Right lobe of liver (tissue), 6 donors: Measurements from ENCODE around the gene MYL4. TPM values are rescaled to one million over a fixed set of nuclear protein-coding genes. Genes with fewer than 3 reads are reported as not detected.
A peak's percentile ranks its signal among the peaks of the same experiment; 100 is the strongest.

Experiments
- ATAC-seq, 4 donors: fragments of 200-7000 bp; cut with Tn5 transposase; one replicate each; pipeline ENCODE4 v1.9.1; 2020; ENCODE audit warnings: mild to moderate bottlenecking in 4 of 4, moderate library complexity in 4 of 4
- DNase-seq, 3 donors: peaks; one replicate each; pipeline ENCODE4 v3.0.0-alpha.2; 2020
- H3K27ac ChIP-seq, 3 donors: fragments of 200-600 bp; one replicate each; pipeline ENCODE4 v1.8.0; 2022
- H3K27me3 ChIP-seq, 2 donors: fragments of 200-600 bp; one replicate each; pipeline ENCODE4 v1.8.0; 2022
- H3K36me3 ChIP-seq, 4 donors: fragments of 200-600 bp; sonication (generic) in 1 of 4; one replicate each; pipeline versions ENCODE4 v1.5.1 to v1.8.0; 2017 to 2022; ENCODE audit warnings: control low read depth in 1 of 4
- H3K4me1 ChIP-seq, 4 donors: fragments of 200-600 bp; sonication (generic) in 1 of 4; one replicate each; pipeline versions ENCODE4 v1.5.1 to v1.8.0; 2017 to 2022; ENCODE audit warnings: control low read depth in 1 of 4
- H3K4me3 ChIP-seq, 3 donors: fragments of 200-600 bp; one replicate each; pipeline ENCODE4 v1.8.0; 2022
- H3K9me3 ChIP-seq, 4 donors: fragments of 200-600 bp; sonication (generic) in 1 of 4; one replicate each; pipeline versions ENCODE4 v1.5.1 to v1.8.0; 2017 to 2022; ENCODE audit warnings: control low read depth in 1 of 4
- POLR2A ChIP-seq: fragments of 450-650 bp; IDR thresholded peaks from one replicate; pipeline ENCODE4 v1.6.1; 2017; ENCODE audit warnings: antibody characterized with exemption, mild to moderate bottlenecking
- WGBS: methylation state at CpG from one replicate; pipeline ENCODE4 v1.1.6; 2018; ENCODE audit warnings: low coverage, low lambda C conversion rate; ENCODE audit not compliant: insufficient coverage; ENCODE audit errors: missing lambda C conversion rate; 5-methylcytosine and 5-hydroxymethylcytosine counted together
- intact Hi-C, 2 donors: fragments of 100-400 bp; cut with DNase I; formaldehyde crosslinking; loops; one replicate each; pipeline versions ENCODE4 v1.11.2 to v1.14.1; 2022
- total RNA-seq, 6 experiments: library from RNA; depleted of rRNA in 2 of 6; stranded (reverse); fragments of >200 nt in 2 of 6; fragmentation: NEBNext Ultra II Directional in 3 of 6; extraction: Animal tissue kit (Norgen Biotek cat#: 25700) in 3 of 6; gene quantifications; one replicate each; pipeline versions ENCODE4 v1.1.0 to v1.2.4, GENCODE V29; 2016 to 2023
- TF ChIP-seq, protein P1 (sequence below), 4 donors: fragments of 200-600 bp in 3 of 4; fragments of 450-650 bp in 1 of 4; IDR thresholded peaks; one replicate each; pipeline versions ENCODE4 v1.5.1 to v1.8.0; 2016 to 2022; ENCODE audit warnings: antibody characterized with exemption in 4 of 4, mild to moderate bottlenecking in 2 of 4
- donor health status: DM: no; HTN: yes; CAD: no.
- donor health status: DM: no; HTN: no; CAD: no.
- donor health status: DM: no; HTN: no; CAD: no.
- donor health status: DM: no; HTN: yes; CAD: no.
- donor health status: DM: no; HTN: yes; CAD: no.

MYL4 gene
- total RNA-seq, 6 experiments from 2014 or later, result 0.42 to 0.80 (median 0.58) TPM; not detected in 2

DNA sequence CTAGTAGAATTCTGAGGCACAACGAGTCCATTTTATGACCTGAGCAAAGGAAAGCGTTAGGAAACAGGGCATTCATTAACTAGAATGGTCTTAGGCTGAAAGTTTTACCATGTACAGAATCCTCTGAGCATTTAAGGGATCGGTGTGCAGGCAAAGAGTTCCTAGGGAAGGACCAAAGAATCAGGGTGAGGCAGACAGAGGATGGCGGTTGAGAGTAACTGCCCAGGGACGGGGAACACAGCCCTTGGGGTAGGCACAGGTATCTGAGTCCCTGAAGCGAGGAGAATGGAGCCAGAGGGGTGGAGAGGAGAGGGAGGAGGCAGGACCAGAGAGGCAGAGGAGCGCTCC, 30.4 kb downstream of the MYL4 start:
- TF ChIP-seq, protein P1, sequence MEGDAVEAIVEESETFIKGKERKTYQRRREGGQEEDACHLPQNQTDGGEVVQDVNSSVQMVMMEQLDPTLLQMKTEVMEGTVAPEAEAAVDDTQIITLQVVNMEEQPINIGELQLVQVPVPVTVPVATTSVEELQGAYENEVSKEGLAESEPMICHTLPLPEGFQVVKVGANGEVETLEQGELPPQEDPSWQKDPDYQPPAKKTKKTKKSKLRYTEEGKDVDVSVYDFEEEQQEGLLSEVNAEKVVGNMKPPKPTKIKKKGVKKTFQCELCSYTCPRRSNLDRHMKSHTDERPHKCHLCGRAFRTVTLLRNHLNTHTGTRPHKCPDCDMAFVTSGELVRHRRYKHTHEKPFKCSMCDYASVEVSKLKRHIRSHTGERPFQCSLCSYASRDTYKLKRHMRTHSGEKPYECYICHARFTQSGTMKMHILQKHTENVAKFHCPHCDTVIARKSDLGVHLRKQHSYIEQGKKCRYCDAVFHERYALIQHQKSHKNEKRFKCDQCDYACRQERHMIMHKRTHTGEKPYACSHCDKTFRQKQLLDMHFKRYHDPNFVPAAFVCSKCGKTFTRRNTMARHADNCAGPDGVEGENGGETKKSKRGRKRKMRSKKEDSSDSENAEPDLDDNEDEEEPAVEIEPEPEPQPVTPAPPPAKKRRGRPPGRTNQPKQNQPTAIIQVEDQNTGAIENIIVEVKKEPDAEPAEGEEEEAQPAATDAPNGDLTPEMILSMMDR (IDR thresholded peaks at IDR 0.05), result no peak
- no peak for TF ChIP-seq POLR2A
- Histone ChIP-seq H3K36me3 (no peaks in the 10 kb centered on the region), H3K4me1 (no peaks in the 10 kb centered on the region), H3K9me3 (no peaks in the 10 kb centered on the region), H3K4me3 (no peak overlapping the region), H3K27me3 (no peaks in the 10 kb centered on the region), H3K27ac (peak overlapping the region in 2 of 3 donors; percentile 18 to 51)
- intact Hi-C loops, result loop anchor here in 1 of 2 donors (10.0 kb wide), 1 partner anchor 75 kb away; no protein-coding TSS in a partner anchor
- DNase-seq (no peak), ATAC-seq (no peak)
- 68% methylated on average over 6 of the region's 7 CpGs for WGBS

DNA sequence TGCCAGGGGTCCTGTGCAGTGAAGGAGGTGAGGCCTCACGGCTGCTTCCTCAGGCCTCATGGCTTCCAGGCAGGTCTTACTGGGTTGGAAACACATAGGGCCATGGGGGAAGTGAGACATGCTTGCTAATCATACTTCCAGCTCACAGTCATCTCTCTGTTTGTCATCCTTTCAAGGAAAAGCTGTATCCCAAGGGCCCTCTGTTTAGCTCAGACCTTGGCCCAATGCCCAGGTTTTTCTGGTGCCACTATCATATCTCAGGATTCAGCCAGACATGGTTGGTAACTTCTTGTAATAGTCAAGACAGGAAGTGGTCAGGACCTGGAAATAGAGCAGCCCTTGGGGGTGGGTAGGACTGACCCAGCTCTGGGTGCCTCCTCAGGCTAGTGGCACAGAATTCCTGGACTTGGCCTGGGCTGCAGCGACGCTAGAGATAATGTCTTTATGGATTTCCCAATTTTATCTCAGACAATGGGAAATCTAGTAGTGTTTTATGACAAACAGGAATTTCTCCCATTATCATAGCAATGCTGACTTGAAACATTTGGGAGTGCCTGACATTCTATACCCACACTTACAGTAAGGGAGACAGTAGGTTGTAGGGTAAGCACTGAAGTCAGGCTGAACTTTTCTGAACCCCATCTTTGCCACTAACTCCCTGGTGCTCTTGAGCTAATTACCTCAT, 31.0 kb downstream of the MYL4 start:
- Histone ChIP-seq H3K4me1 (no peaks in the 10 kb centered on the region), H3K9me3 (no peaks in the 10 kb centered on the region), H3K36me3 (no peaks in the 10 kb centered on the region), H3K4me3 (no peak overlapping the region), H3K27me3 (no peaks in the 10 kb centered on the region), H3K27ac (peak overlapping the region in 2 of 3 donors; percentile 18 to 51)
- DNase-seq (peak in 2 of 3 donors; percentile 66 to 78), ATAC-seq (peak; percentile 75 to 87 (median 84))
- no CpG with 5 or more reads among the region's 3 CpGs for WGBS
- TF ChIP-seq POLR2A, result no peak
- TF ChIP-seq, protein P1 (IDR thresholded peaks at IDR 0.05), result no peak
- intact Hi-C loops, result loop anchor here (10.0 kb wide), 2 partner anchors 65 to 75 kb away; no protein-coding TSS in a partner anchor

DNA sequence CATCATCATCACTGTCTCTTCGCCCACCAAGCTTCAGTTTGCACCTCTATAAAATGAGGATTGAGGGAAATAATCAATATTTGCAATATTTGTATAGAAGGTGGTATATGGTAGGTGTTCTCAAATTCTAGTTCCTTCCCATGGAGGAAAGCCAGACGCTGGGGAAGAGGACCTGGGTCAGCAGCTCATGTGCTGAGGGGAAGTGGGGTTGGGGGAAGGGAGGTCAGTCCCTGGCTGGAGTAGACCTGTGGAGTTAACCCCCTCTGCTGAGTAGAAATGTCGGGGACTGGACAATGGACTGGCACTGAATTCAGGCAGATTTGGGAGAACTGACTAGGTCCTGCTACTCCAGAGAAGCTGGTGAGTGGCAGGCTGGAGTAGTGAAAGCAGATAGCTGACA, 31.7 kb downstream of the MYL4 start:
- WGBS, result 52% methylated on average over 2 of the region's 3 CpGs
- DNase-seq (no peak), ATAC-seq (peak in 2 of 4 donors; percentile 7 to 12)
- Histone ChIP-seq H3K4me3 (no peak overlapping the region), H3K4me1 (no peaks in the 10 kb centered on the region), H3K36me3 (no peaks in the 10 kb centered on the region), H3K27me3 (no peaks in the 10 kb centered on the region), H3K9me3 (no peaks in the 10 kb centered on the region), H3K27ac (peak overlapping the region in 1 of 3 donors; percentile 38)
- TF ChIP-seq, protein P1 (IDR thresholded peaks at IDR 0.05), result no peak
- TF ChIP-seq POLR2A, result no peak
- intact Hi-C loops, result loop anchor here in 1 of 2 donors (10.0 kb wide), 1 partner anchor 64 kb away; no protein-coding TSS in a partner anchor

DNA sequence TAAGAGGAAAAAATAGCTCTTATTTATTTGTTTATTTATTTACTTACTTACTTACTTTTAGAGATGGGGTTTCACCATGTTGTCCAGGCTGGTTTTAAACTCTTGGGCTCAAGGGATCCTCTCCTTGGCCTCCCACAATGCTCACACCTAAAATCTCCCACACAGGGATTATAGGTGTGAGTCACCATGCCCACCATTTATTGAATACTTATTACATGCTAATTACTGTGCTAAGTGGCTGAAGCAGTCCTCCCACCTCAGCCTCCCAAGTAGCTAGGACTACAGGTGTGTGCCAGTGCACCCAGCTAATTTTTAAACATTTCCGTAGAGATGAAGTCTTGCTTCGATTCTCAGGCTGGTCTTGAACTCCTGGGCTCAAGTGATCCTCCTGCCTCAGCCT, 33.5 kb downstream of the MYL4 start:
- no peaks in the 10 kb centered on the region for H3K27me3 ChIP-seq
- DNase-seq (no peak), ATAC-seq (no peak)
- 100% methylated on average over 2 of the region's 2 CpGs for WGBS
- no peak for TF ChIP-seq POLR2A
- TF ChIP-seq, protein P1 (IDR thresholded peaks at IDR 0.05), result no peak
- H3K36me3 ChIP-seq, result no peaks in the 10 kb centered on the region
- no peak overlapping the region for H3K4me3 ChIP-seq
- no peaks in the 10 kb centered on the region for H3K9me3 ChIP-seq
- intact Hi-C loops, result loop anchor here in 1 of 2 donors (10.0 kb wide), 1 partner anchor 62 kb away; no protein-coding TSS in a partner anchor
- H3K27ac ChIP-seq, result no peak overlapping the region
- no peaks in the 10 kb centered on the region for H3K4me1 ChIP-seq
